H1 (cell line): ENCODE results near the gene ASPG. TPM values are rescaled to one million over a fixed set of nuclear protein-coding genes. Genes with fewer than 3 reads are reported as not detected.

Source experiments
- CTCF ChIA-PET: fragments of 300-600 bp; sonication (Branson Sonifier 250); formaldehyde crosslinking; loops from one replicate; lab custom pipeline; 2021; ENCODE audit not compliant: partially characterized antibody; lab: Charles Lee
- POLR2A ChIA-PET: fragments of 300-600 bp; sonication (Branson Sonifier 250); formaldehyde crosslinking; loops from one replicate; lab custom pipeline; 2021; ENCODE audit warnings: inconsistent platforms; ENCODE audit not compliant: partially characterized antibody; lab: Charles Lee
- DNase-seq, 2 experiments: peaks; one replicate each; pipeline versions ENCODE4 v3.0.0 to v3.0.0-alpha.2; 2010 to 2022; ENCODE audit warnings: low spot score in 2 of 2, low read depth in 1 of 2, mixed read lengths in 1 of 2
- FAIRE-seq: peaks from 2 replicates; lab custom pipeline; 2011; peaks lifted over from hg19 to GRCh38; lab: Jason Lieb, UNC
- H2AFZ ChIP-seq: 2 replicates; pipeline ENCODE4 v1.8.1; 2012; ENCODE audit warnings: low read length, inconsistent platforms
- H2AK5ac ChIP-seq: 2 replicates; pipeline ENCODE4 v1.6.1; 2013; ENCODE audit warnings: low read depth, low read length
- H2BK120ac ChIP-seq: replicated peaks from 2 replicates; pipeline ENCODE3; 2013; ENCODE audit warnings: low read depth, low read length, inconsistent platforms
- H2BK12ac ChIP-seq: 2 replicates; pipeline ENCODE4 v1.6.1; 2013; ENCODE audit warnings: low read depth, low read length
- H2BK15ac ChIP-seq: 2 replicates; pipeline ENCODE4 v1.6.1; 2013; ENCODE audit warnings: low read length
- H2BK20ac ChIP-seq: 2 replicates; pipeline ENCODE4 v1.6.1; 2013; ENCODE audit warnings: low read length
- H2BK5ac ChIP-seq: 2 replicates; pipeline ENCODE4 v1.6.1; 2013; ENCODE audit warnings: low read depth, low read length
- H3K14ac ChIP-seq: 2 replicates; pipeline ENCODE4 v1.6.1; 2013; ENCODE audit warnings: inconsistent platforms; ENCODE audit not compliant: insufficient read length
- H3K18ac ChIP-seq: 2 replicates; pipeline ENCODE4 v1.6.1; 2013; ENCODE audit warnings: low read length; ENCODE audit errors: extremely low read depth
- H3K23ac ChIP-seq: 2 replicates; pipeline ENCODE4 v1.6.1; 2013; ENCODE audit warnings: inconsistent platforms; ENCODE audit not compliant: insufficient read length
- H3K23me2 ChIP-seq: 2 replicates; pipeline ENCODE4 v1.6.1; 2013; ENCODE audit warnings: low read depth, low read length
- H3K27ac ChIP-seq: 2 replicates; pipeline ENCODE4 v1.6.1; 2011; ENCODE audit warnings: low read depth, low read length, inconsistent platforms
- H3K27me3 ChIP-seq, 4 experiments: replicated peaks in 1 of 4; 1 replicate in 1 of 4; 2 replicates in 3 of 4; pipeline versions ENCODE4 v1.6.1 to v1.8.1; 2011 to 2013; ENCODE audit warnings: low read length in 3 of 4, mild to moderate bottlenecking in 3 of 4, inconsistent platforms in 2 of 4, mixed read lengths in 2 of 4, moderate library complexity in 1 of 4; ENCODE audit not compliant: control insufficient read depth in 3 of 4, insufficient read depth in 3 of 4; ENCODE audit errors: extremely low read depth in 1 of 4
- H3K36me3 ChIP-seq, 4 experiments: 2 replicates each; pipeline versions ENCODE4 v1.6.1 to v1.8.1; 2011 to 2013; ENCODE audit warnings: mild to moderate bottlenecking in 4 of 4, low read length in 3 of 4, moderate library complexity in 2 of 4, control low read depth in 1 of 4, inconsistent platforms in 1 of 4; ENCODE audit not compliant: insufficient read depth in 4 of 4, control insufficient read depth in 2 of 4
- H3K4ac ChIP-seq: replicated peaks from 2 replicates; pipeline ENCODE3; 2013; ENCODE audit warnings: low read length, low read depth, mixed read lengths, inconsistent platforms; ENCODE audit not compliant: insufficient read length
- H3K4me1 ChIP-seq, 4 experiments: replicated peaks in 1 of 4; 1 replicate in 1 of 4; 2 replicates in 3 of 4; pipeline versions ENCODE4 v1.6.1 to v1.8.1; 2011 to 2013; ENCODE audit warnings: low read length in 3 of 4, inconsistent platforms in 2 of 4, mixed read lengths in 1 of 4; ENCODE audit not compliant: insufficient read depth in 4 of 4, control insufficient read depth in 3 of 4
- H3K4me2 ChIP-seq, 2 experiments: 2 replicates each; pipeline versions ENCODE4 v1.6.1 to v1.8.1; 2011 to 2013; ENCODE audit warnings: low read depth in 2 of 2, low read length in 2 of 2, control low read depth in 1 of 2, inconsistent platforms in 1 of 2, mild to moderate bottlenecking in 1 of 2; ENCODE audit not compliant: insufficient read depth in 1 of 2
- H3K4me3 ChIP-seq, 4 experiments: fragments of 200-600, 300-600 bp in 1 of 4; sonication (generic), shearing (Covaris generic), sonication (Bioruptor Twin) in 1 of 4; 2 replicates each; pipeline versions ENCODE4 v1.5.1 to v1.8.1; 2011 to 2016; ENCODE audit warnings: low read length in 4 of 4, low read depth in 3 of 4, control low read depth in 2 of 4, inconsistent platforms in 2 of 4, mild to moderate bottlenecking in 2 of 4, mixed read lengths in 1 of 4, moderate library complexity in 1 of 4; ENCODE audit not compliant: insufficient read depth in 2 of 4; ENCODE audit errors: extremely low read depth in 1 of 4
- H3K56ac ChIP-seq: replicated peaks from 2 replicates; pipeline ENCODE3; 2013; ENCODE audit warnings: low read depth, mild to moderate bottlenecking, mixed read lengths, low read length, inconsistent platforms; ENCODE audit not compliant: insufficient read length
- H3K79me1 ChIP-seq: 2 replicates; pipeline ENCODE4 v1.6.1; 2013; ENCODE audit warnings: low read depth, low read length, control low read depth
- H3K79me2 ChIP-seq, 2 experiments: 2 replicates each; pipeline versions ENCODE4 v1.6.1 to v1.8.1; 2012 to 2013; ENCODE audit warnings: low read length in 2 of 2, mild to moderate bottlenecking in 2 of 2, inconsistent platforms in 1 of 2; ENCODE audit not compliant: insufficient read depth in 2 of 2, control insufficient read depth in 1 of 2
- H3K9ac ChIP-seq, 4 experiments: replicated peaks in 1 of 4; 1 replicate in 1 of 4; 2 replicates in 3 of 4; pipeline versions ENCODE4 v1.6.1 to v1.8.1; 2011 to 2013; ENCODE audit warnings: low read depth in 3 of 4, low read length in 3 of 4, control low read depth in 2 of 4, mild to moderate bottlenecking in 2 of 4, moderate library complexity in 2 of 4, inconsistent platforms in 1 of 4; ENCODE audit errors: extremely low read depth in 1 of 4
- H3K9me3 ChIP-seq, 2 experiments: 2 replicates each; pipeline versions ENCODE4 v1.6.1 to v1.8.1; 2012 to 2013; ENCODE audit warnings: mild to moderate bottlenecking in 2 of 2, moderate library complexity in 2 of 2, control low read depth in 1 of 2, inconsistent platforms in 1 of 2, low read depth in 1 of 2, low read length in 1 of 2, mixed read lengths in 1 of 2; ENCODE audit not compliant: insufficient read depth in 2 of 2
- H4K20me1 ChIP-seq, 2 experiments: replicated peaks in 1 of 2; 2 replicates each; pipeline versions ENCODE3 to v1.8.1; 2011 to 2013; ENCODE audit warnings: inconsistent platforms in 2 of 2, low read length in 2 of 2, mild to moderate bottlenecking in 1 of 2; ENCODE audit not compliant: insufficient read depth in 2 of 2, control insufficient read depth in 1 of 2
- H4K5ac ChIP-seq: 2 replicates; pipeline ENCODE4 v1.6.1; 2013; ENCODE audit warnings: low read length, low read depth, mixed read lengths, inconsistent platforms; ENCODE audit not compliant: insufficient read length
- H4K8ac ChIP-seq: 2 replicates; pipeline ENCODE4 v1.8.0; 2013; ENCODE audit warnings: mild to moderate bottlenecking, moderate library complexity, low read length, inconsistent platforms; ENCODE audit not compliant: insufficient read depth; ENCODE audit errors: extremely low read depth
- H4K91ac ChIP-seq: replicated peaks from 2 replicates; pipeline ENCODE3; 2013; ENCODE audit warnings: low read length, mixed read lengths, inconsistent platforms; ENCODE audit not compliant: insufficient read length
- CTCF ChIP-seq, 3 experiments: IDR thresholded peaks; 1 replicate in 2 of 3; 2 replicates in 1 of 3; pipeline versions ENCODE4 v1.5.1 to v1.6.1; 2011; ENCODE audit warnings: low read length in 3 of 3, mild to moderate bottlenecking in 3 of 3, inconsistent platforms in 2 of 3, low read depth in 1 of 3, moderate library complexity in 1 of 3; ENCODE audit not compliant: insufficient read depth in 1 of 3; ENCODE audit errors: control extremely low read depth in 1 of 3
- EZH2 ChIP-seq: fragments of 200-600 bp; sonication (generic); IDR thresholded peaks from 2 replicates; pipeline ENCODE4 v1.7.1; 2012; ENCODE audit warnings: low read depth, mild to moderate bottlenecking, moderate library complexity, low read length, inconsistent platforms; ENCODE audit not compliant: severe bottlenecking
- RAD21 ChIP-seq, 2 experiments: IDR thresholded peaks in 1 of 2; conservative IDR thresholded peaks in 1 of 2; 2 replicates each; pipeline ENCODE4 v1.6.1; 2011; ENCODE audit warnings: low read depth in 2 of 2, low read length in 2 of 2, improper control_type of control experiment in 1 of 2, inconsistent platforms in 1 of 2, mild to moderate bottlenecking in 1 of 2, moderate library complexity in 1 of 2
- WGBS, 2 experiments: shearing (Covaris generic) in 1 of 2; methylation state at CpG; one replicate each; pipeline versions ENCODE4 v1.1.6 to v1.1.7; 2013 to 2015; ENCODE audit warnings: low lambda C conversion rate in 2 of 2, mixed read lengths in 2 of 2, inconsistent platforms in 1 of 2, low coverage in 1 of 2, missing lambda C conversion rate in 1 of 2; ENCODE audit not compliant: insufficient replicate concordance in 2 of 2, insufficient coverage in 1 of 2, insufficient read length in 1 of 2; ENCODE audit errors: extremely low coverage in 1 of 2, missing lambda C conversion rate in 1 of 2; 5-methylcytosine and 5-hydroxymethylcytosine counted together
- polyA plus RNA-seq, 7 experiments: library from polyadenylated mRNA; depleted of rRNA in 3 of 7; stranded (reverse) in 5 of 7; unstranded in 2 of 7; fragments of >200 nt in 5 of 7; fragments of 200-250 nt in 2 of 7; gene quantifications; 1 replicate in 5 of 7; 2 replicates in 1 of 7; 4 replicates in 1 of 7; pipeline versions ENCODE4 v1.2.1 to v1.2.3, GENCODE V29; 2011 to 2013; ENCODE audit warnings: missing spikeins in 2 of 7, mixed read lengths in 2 of 7
- total RNA-seq: library from RNA; stranded (reverse); fragmentation: NEBNext Ultra II Directional; extraction: Animal tissue kit (Norgen Biotek cat#: 25700); gene quantifications from 2 replicates; pipeline ENCODE4 v1.2.1, GENCODE V29; 2021

Gene ASPG
- total and polyA plus RNA-seq, 2 of the 8 experiments (the other 6 are each of a cell fraction or from before 2014, with no cell fraction given), result 0.34 to 0.59 TPM

GRCh38 chr14:104103061-104103445, 17.6 kb downstream of the ASPG start:
- Histone ChIP-seq H3K9me3 (no peaks in the 10 kb centered on the region), H3K18ac (no peak overlapping the region), H2BK20ac (no peak overlapping the region), H3K79me1 (no peaks in the 10 kb centered on the region), H3K4me1 (no peaks in the 10 kb centered on the region), H3K79me2 (no peaks in the 10 kb centered on the region), H2AFZ (no peak overlapping the region), H3K4ac (no peak overlapping the region), H2BK5ac (no peak overlapping the region), H3K14ac (no peak overlapping the region), H3K23ac (no peak overlapping the region), H4K5ac (no peak overlapping the region), H2BK12ac (no peak overlapping the region), H2BK15ac (no peak overlapping the region), H4K91ac (no peak overlapping the region), H3K36me3 (no peaks in the 10 kb centered on the region), H3K9ac (no peak overlapping the region), H4K8ac (no peak overlapping the region; the same call in 1 of the 2 replicates), H3K27me3 (no peaks in the 10 kb centered on the region; a peak in 3 of 7 replicates), H3K4me3 (no peak overlapping the region), H3K23me2 (no peaks in the 10 kb centered on the region), H3K56ac (no peak overlapping the region), H2AK5ac (no peak overlapping the region), H2BK120ac (no peak overlapping the region), H4K20me1 (no peaks in the 10 kb centered on the region), H3K4me2 (no peak overlapping the region), H3K27ac (no peak overlapping the region)
- TF ChIP-seq RAD21 (IDR thresholded peaks at IDR 0.05 in 1 of 2, conservative IDR thresholded peaks at IDR 0.05 in 1 of 2; ENCODE audit: low read depth in 2 of 2, low read length in 2 of 2), result 0 out of 4 replicates have a peak, but pooled peaks of 1 of the 2 experiments have one; percentile 4
- TF ChIP-seq CTCF (IDR thresholded peaks at IDR 0.05; ENCODE audit: control extremely low read depth in 1 of 3, insufficient read depth in 1 of 3, low read depth in 1 of 3, low read length in 3 of 3), result peak in 2 of 3 experiments; percentile 34 to 45; a peak in 2 of 4 replicates
- TF ChIP-seq EZH2, result no peak
- WGBS, 2 experiments, result 88% methylated on average over 26 of the region's 26 CpGs; no CpG with 5 or more reads in 1 of the 2 experiments
- DNase-seq, result no peak
- POLR2A ChIA-PET, result interaction anchor here (0.5 kb wide), 1 partner anchor 298 kb away, joined by 4 read pairs; no protein-coding TSS in a partner anchor
- CTCF ChIA-PET, result interaction anchor here (0.8 to 3.5 kb wide), 5 partner anchors 9 to 26 kb away, joined by 3 to 15 read pairs (median 3); no protein-coding TSS in a partner anchor
- no peak for FAIRE-seq
